Pons (tissue), 1 donor: ENCODE measurements around the gene CNTRL.

Experiments
- DNase-seq: peaks from one replicate; pipeline ENCODE4 v3.0.0-alpha.2; 2016; ENCODE audit warnings: low spot score

The CNTRL gene

GRCh38 chr9:121201738-121202533 lies 127.2 kb downstream of the CNTRL start, which contains the start of gene RAB14:
Gene RAB14 (minus strand): TSS chr9:121201869. CDS start chr9:121193412, 8,457 bp downstream.
- DNase-seq: peak; percentile 98

DNA sequence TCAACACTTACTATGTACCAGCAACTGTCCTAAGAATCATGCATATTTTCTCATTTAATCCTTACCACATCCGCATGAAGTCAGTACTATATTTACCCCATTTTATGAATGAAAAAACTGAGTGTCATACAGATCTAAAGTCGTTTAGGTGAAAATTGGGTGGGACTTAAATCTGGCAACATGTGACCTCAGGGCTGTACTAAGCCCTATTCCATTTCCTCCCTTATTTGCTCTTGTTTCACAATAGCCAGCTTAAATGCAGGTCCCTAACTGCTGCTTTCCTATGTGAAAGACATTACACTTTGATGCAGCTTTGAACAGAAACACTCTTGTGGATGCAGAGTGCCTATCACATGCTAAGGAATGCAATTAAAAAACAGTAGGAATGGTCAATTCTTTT lies 129.4 kb downstream of the CNTRL start:
- DNase-seq: no peak

GRCh38 chr9:121204611-121205010 lies 129.9 kb downstream of the CNTRL start:
- DNase-seq: no peak

DNA sequence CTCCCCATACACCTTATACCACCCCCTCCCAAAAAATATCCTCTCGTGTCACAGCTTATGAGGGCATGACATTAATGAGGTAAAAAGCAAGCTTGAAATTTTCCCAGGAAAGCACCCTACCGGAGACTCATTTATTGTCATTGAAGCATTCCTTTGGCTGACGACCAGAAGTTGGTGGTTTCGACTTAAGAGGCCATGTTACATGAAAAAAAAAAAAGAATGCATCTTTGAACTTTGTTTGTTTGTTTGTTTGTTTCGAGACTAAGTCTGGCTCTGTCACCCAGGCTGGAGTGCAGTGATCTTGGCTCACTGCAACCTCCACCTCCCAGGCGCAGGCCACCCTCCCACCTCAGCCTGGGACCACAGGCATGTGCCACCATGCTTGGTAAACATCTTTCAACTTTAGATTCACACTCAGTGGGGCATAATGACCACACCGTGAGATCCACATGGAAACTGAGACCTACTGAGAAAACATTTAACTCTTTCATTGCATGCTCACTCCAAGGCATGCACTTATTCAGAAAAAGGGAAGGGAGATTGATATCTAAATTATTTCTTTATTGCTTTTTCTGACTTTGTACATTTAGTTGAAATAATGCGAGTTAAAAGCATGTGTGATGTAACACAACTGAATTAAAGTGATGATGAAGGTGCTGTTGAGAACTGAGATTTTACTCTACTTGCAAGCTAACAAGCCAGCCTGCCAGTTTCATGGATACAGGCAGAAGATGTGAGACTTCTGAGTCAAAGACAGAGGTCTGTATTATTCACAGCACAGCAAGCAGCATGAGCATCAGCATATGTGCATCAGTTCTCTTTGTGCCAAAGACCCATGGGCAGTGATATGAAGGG lies 132.0 kb downstream of the CNTRL start:
- no peak for DNase-seq

- no peak for DNase-seq
These were observed 132.7 kb downstream of the CNTRL start for GRCh38 chr9:121207371-121207940.

GRCh38 chr9:121210536-121210935 lies 135.8 kb downstream of the CNTRL start:
- no peak for DNase-seq

- peak; percentile 93 for DNase-seq
These were observed 138.5 kb downstream of the CNTRL start for GRCh38 chr9:121213136-121213806.

GRCh38 chr9:121214005-121214404 lies 139.2 kb downstream of the CNTRL start:
- no peak for DNase-seq

DNA sequence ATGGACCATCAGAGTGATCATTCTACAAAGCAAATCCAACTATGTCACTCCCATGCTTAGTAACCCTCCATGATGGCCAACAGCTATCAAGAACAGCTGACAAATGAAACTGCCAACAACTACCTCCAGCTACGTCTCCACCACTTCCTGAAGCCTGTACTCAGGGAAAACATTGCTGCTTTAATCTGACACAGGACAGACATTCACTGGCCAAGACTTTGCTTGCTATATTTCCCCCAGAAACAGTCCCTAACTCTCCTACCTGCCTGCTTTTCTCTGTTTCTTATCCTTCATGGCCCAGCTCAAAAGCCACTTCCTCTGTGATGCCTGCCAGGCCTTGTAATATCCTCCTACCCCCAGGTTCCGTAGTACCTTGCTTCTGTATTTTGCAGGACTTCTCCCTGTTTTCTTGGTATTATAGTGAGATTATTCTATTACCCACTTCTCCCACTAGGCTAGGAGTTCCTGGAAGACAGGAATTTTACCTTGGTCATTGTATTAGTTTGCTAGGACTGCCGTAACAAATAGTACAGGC lies 141.6 kb downstream of the CNTRL start:
- no peak for DNase-seq

DNA sequence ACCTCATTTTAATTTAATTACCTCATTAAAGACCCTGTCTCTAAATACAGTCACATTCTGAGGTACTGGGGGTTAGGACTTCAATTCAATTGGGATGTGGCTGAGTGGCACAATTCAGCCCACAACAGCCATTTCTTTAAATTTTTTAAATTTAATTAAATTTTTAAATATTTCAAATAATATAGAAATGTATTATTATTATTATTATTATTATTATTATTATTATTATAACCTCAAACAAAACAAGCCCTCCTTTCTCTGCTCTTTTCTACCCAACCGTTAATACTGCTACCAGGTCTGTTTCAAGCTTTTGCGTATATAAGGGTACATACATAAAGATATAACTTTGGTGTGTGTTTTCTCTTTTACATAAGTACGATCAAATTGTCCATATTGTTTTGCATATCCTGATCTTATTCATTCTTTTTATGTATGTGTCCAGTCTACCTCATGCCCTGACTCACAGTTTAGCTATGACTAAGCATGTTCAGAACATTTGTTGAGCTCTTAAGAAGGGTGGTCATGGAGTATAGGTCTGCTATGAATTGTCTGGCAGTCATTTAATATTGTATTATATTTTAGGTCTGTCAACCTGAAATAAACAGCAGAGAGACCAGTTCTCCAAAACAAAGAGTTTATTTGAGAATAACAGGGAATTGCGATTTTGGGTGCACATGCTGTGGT lies 143.0 kb downstream of the CNTRL start:
- DNase-seq: no peak

DNA sequence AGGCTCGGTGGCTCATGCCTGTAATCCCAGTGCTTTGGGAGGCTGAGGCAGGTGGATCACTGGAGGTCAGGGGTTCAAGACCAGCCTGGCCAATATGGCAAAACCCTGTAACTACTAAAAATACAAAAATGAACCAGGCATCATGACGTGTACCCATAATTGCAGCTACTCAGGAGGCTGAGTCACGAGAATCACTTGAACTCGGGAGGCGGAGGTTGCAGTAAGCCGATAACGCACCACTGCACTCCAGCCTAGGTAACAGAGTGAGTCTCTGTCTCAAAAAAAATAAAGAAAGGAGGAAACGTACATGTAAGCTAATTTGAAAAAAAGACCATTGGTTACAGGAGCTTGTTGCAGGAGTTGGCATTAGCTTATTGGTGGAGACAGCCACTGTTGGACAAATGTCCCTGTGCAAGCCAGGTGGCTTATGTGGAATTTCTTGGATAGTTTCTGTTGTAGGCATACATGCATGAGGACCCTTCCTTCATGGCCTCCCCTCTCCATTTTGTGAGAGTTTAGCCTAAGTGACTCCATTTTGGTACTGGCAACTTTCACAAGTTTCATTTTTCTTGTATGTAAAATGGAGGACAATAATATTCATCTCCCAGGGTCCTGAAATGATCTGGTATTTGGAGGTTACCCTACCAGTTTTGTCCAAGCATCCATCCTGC lies 143.7 kb downstream of the CNTRL start:
- DNase-seq: no peak

DNA sequence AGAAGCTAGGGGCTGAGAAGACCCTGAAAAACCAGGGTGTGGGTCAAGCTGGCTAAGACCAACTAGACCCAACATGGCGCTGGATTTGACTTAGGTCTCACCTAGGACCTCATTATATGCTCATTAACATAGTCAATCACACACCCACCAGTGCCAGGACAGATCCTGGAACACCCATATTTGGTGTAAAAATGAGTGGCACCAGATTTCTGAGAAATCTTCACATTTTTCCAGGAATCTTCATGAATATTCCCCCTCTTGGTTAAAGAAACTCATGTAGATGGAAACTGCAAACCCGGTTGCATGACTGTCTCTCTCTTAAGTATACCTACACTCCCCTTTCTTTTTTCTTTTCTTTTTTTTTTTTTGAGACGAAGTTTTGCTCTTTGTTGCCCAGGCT lies 144.8 kb downstream of the CNTRL start:
- DNase-seq: no peak

DNA sequence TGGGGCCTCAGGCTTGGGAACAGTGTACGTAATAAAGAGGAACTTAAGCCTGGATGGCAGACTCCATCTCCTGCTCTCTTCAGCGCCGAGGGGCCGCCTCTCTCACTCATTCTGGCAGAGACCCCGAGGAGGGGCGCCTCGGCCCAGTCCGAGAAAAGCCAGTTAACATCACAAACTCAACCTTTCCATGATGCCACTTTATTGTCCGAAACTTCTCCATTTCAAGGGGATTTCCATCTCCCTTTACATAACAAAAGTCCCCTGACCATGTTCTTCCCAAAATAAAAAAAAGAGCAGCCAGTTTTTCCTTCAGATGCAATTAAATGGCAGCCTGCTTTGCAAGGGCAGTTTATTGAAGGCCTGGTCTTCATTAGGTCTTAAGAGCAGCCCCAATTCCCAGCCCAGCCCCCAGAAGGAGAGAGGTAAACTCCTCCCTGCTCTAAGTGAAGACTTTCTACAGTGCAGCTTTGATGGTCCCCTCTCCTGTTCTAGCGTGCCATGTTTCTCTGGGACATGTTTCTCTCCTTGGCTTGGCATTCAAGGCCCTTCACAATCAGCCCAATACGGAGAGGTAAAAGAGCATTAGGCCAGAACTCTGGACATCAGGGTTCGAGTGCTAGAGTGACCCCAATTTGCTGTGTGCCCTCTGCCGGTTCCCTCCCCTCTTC lies 146.4 kb downstream of the CNTRL start:
- DNase-seq: peak; percentile 15

GRCh38 chr9:121221664-121222055 lies 146.9 kb downstream of the CNTRL start:
- DNase-seq: no peak

GRCh38 chr9:121222524-121223171 lies 147.9 kb downstream of the CNTRL start:
- peak; percentile 78 for DNase-seq

DNA sequence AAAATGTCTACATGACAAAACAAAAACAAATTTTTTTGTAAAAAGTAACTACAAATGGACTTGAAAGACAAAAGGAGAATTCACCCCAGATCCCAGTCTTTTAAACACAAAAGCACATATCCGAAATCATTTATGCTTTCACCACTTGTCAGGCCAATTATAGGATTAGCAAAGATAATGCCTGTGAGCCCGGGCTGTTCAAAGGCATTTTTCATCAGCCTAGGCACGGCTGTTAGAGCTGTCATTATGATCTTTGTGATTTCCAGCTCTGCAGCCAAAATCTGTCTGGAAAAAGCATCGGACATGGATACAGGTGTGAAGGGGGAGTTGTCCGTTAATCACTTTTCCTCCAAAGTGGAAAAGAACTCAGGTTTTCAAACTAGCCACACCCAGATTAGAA lies 150.5 kb downstream of the CNTRL start:
- DNase-seq: no peak

- no peak for DNase-seq
These were observed 151.4 kb downstream of the CNTRL start for GRCh38 chr9:121226175-121226574.
